Measurements from ENCODE around the gene ALX4.

- TF ChIP-seq CTCF (IDR thresholded peaks at IDR 0.05) (no peak), POLR2AphosphoS5 (IDR thresholded peaks at IDR 0.05) (no peak), POLR2A (IDR thresholded peaks at IDR 0.05) (no peak)
Measured at GRCh38 chr11:44298862-44299261, 11.1 kb downstream of the ALX4 start.

Data from gastroesophageal sphincter (tissue), 3 donors.